DND-41 (cell line): Measurements from ENCODE around the gene MORN5.

Experiments
- ATAC-seq: fragments of 200-7000 bp; cut with Tn5 transposase; 3 replicates; pipeline ENCODE4 v1.9.1; 2021; ENCODE audit warnings: low read depth; ENCODE audit not compliant: insufficient read depth
- DNase-seq: peaks from one replicate; pipeline ENCODE4 v3.0.0-alpha.2; 2020
- H2AFZ ChIP-seq: 2 replicates; pipeline ENCODE4 v1.6.0; 2012; ENCODE audit warnings: low read depth, low read length
- H3K27ac ChIP-seq: 2 replicates; pipeline ENCODE4 v1.5.1; 2012; ENCODE audit warnings: low read length, inconsistent platforms
- H3K27me3 ChIP-seq: fragments of 200-600 bp; sonication (generic); 2 replicates; pipeline ENCODE4 v1.6.0; 2012; ENCODE audit warnings: low read length, mild to moderate bottlenecking, inconsistent platforms; ENCODE audit not compliant: insufficient read depth, poor library complexity
- H3K36me3 ChIP-seq: 2 replicates; pipeline ENCODE4 v1.5.1; 2012; ENCODE audit warnings: low read length, inconsistent platforms; ENCODE audit not compliant: insufficient read depth
- H3K4me1 ChIP-seq: 2 replicates; pipeline ENCODE4 v1.5.1; 2012; ENCODE audit warnings: mild to moderate bottlenecking, low read length; ENCODE audit not compliant: insufficient read depth
- H3K4me2 ChIP-seq: 2 replicates; pipeline ENCODE4 v1.6.0; 2012; ENCODE audit warnings: mild to moderate bottlenecking, moderate library complexity, low read length, inconsistent platforms; ENCODE audit not compliant: insufficient read depth
- H3K4me3 ChIP-seq, 2 experiments: fragments of 200-600 bp in 1 of 2; shearing (Covaris generic) in 1 of 2; 2 replicates each; pipeline ENCODE4 v1.5.1; 2012 to 2016; ENCODE audit warnings: inconsistent platforms in 2 of 2, low read length in 2 of 2, mild to moderate bottlenecking in 2 of 2, low read depth in 1 of 2, moderate library complexity in 1 of 2
- H3K79me2 ChIP-seq: 2 replicates; pipeline ENCODE4 v1.6.0; 2012; ENCODE audit warnings: low read length, inconsistent platforms; ENCODE audit not compliant: insufficient read depth
- H3K9ac ChIP-seq: 2 replicates; pipeline ENCODE4 v1.6.0; 2012; ENCODE audit warnings: low read depth, mild to moderate bottlenecking, inconsistent platforms, low read length, moderate library complexity
- H3K9me3 ChIP-seq: 2 replicates; pipeline ENCODE4 v1.5.1; 2012; ENCODE audit warnings: low read length, moderate library complexity, mild to moderate bottlenecking, inconsistent platforms; ENCODE audit not compliant: insufficient read depth, severe bottlenecking
- H4K20me1 ChIP-seq: 2 replicates; pipeline ENCODE4 v1.6.0; 2012; ENCODE audit warnings: low read length; ENCODE audit not compliant: insufficient read depth
- EZH2 ChIP-seq: IDR thresholded peaks from 3 replicates; pipeline ENCODE4 v1.6.1; 2012; ENCODE audit warnings: borderline replicate concordance, low read depth, mild to moderate bottlenecking, moderate library complexity, low read length, inconsistent platforms; ENCODE audit not compliant: severe bottlenecking
- TF ChIP-seq, protein P1 (sequence below): IDR thresholded peaks from 2 replicates; pipeline ENCODE4 v1.5.1; 2012; ENCODE audit warnings: borderline replicate concordance, low read length, moderate library complexity, mild to moderate bottlenecking; ENCODE audit not compliant: poor library complexity, severe bottlenecking; ENCODE audit errors: extremely low read depth

Gene MORN5

GRCh38 chr9:122159925-122160246 lies 178 bp downstream of the MORN5 start:
- ATAC-seq (no peak), DNase-seq (no peak)
- H3K4me1 ChIP-seq, result peaks cover 26% of the 10 kb centered on the region
- peaks cover 34% of the 10 kb centered on the region for H3K79me2 ChIP-seq
- peak overlapping the region; percentile 83; the same call in 1 of the 2 replicates for H3K9ac ChIP-seq
- peaks cover 5% of the 10 kb centered on the region for H3K9me3 ChIP-seq
- no peaks in the 10 kb centered on the region; the same call in 1 of the 2 replicates for H4K20me1 ChIP-seq
- no peaks in the 10 kb centered on the region for H3K27me3 ChIP-seq
- H3K4me2 ChIP-seq, result peak overlapping the region; percentile 83
- no peak overlapping the region for H3K27ac ChIP-seq
- no peaks in the 10 kb centered on the region for H3K36me3 ChIP-seq
- H3K4me3 ChIP-seq, result peak overlapping the region; percentile 51 to 79; a peak in 3 of 4 replicates
- H2AFZ ChIP-seq, result peak overlapping the region; percentile 88
- no peak for TF ChIP-seq EZH2
- TF ChIP-seq, protein P1, sequence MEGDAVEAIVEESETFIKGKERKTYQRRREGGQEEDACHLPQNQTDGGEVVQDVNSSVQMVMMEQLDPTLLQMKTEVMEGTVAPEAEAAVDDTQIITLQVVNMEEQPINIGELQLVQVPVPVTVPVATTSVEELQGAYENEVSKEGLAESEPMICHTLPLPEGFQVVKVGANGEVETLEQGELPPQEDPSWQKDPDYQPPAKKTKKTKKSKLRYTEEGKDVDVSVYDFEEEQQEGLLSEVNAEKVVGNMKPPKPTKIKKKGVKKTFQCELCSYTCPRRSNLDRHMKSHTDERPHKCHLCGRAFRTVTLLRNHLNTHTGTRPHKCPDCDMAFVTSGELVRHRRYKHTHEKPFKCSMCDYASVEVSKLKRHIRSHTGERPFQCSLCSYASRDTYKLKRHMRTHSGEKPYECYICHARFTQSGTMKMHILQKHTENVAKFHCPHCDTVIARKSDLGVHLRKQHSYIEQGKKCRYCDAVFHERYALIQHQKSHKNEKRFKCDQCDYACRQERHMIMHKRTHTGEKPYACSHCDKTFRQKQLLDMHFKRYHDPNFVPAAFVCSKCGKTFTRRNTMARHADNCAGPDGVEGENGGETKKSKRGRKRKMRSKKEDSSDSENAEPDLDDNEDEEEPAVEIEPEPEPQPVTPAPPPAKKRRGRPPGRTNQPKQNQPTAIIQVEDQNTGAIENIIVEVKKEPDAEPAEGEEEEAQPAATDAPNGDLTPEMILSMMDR, result no peak

DNA sequence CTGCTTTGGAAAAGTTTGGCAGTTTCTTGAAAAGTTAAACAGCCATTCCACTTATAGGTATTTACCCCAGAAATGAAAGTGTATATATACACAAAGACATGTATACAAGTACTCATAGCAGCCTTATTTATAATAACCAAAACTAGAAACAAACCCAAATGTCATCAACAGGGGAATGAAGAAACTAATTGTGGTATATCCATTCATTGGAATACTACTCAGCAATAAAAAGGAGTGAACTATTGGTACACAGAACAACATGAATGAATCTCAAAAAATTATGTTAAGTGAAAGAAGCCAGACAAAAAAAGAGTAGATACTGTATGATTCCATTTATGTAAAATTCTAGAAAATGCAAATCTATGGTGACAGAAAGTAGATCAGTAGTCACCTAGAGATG lies 2.7 kb downstream of the MORN5 start:
- no peak overlapping the region for H3K4me2 ChIP-seq
- no peaks in the 10 kb centered on the region for H4K20me1 ChIP-seq
- H3K27me3 ChIP-seq, result no peaks in the 10 kb centered on the region

DNA sequence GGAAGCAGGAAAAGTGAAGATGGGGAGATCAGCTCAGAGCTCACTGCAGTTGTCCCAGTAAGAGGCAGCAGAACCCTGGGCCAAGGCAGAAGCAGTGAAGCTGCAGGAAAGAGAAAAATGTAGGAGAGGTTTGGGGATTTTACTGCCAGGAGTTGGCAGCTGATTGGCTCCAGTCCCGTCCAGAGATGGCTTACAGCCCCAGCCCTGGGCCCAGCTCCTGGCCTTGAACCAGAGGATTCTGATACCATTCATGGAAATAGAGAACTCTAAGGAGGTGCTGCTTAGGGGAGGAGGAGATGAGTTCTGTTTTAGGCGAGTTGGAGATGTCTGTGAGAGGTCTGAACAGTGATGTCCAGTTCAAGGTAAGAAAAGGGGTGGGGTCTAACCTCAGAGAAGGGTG lies 4.6 kb downstream of the MORN5 start:
- Histone ChIP-seq H3K79me2 (peaks cover 3% of the 10 kb centered on the region), H3K4me1 (peaks cover 8% of the 10 kb centered on the region), H3K4me2 (no peak overlapping the region), H3K4me3 (no peak overlapping the region), H4K20me1 (no peaks in the 10 kb centered on the region), H3K27ac (no peak overlapping the region), H3K9ac (no peak overlapping the region), H3K27me3 (peaks cover 4% of the 10 kb centered on the region), H2AFZ (no peak overlapping the region), H3K9me3 (peaks cover 5% of the 10 kb centered on the region), H3K36me3 (no peaks in the 10 kb centered on the region)
- ATAC-seq (no peak), DNase-seq (no peak)
- TF ChIP-seq EZH2, result no peak
- TF ChIP-seq, protein P1, result no peak

More for the DNA sequence above, 2.7 kb downstream of the MORN5 start:
- DNase-seq (no peak), ATAC-seq (no peak)
- Histone ChIP-seq H3K4me3 (no peak overlapping the region), H3K4me1 (peaks cover 21% of the 10 kb centered on the region), H3K27ac (no peak overlapping the region), H3K36me3 (no peaks in the 10 kb centered on the region), H3K9ac (no peak overlapping the region), H3K9me3 (peaks cover 5% of the 10 kb centered on the region), H3K79me2 (peaks cover 17% of the 10 kb centered on the region), H2AFZ (no peak overlapping the region)
- no peak for TF ChIP-seq EZH2

- Histone ChIP-seq H4K20me1 (no peaks in the 10 kb centered on the region), H3K9me3 (no peaks in the 10 kb centered on the region), H3K27ac (no peak overlapping the region), H3K36me3 (no peaks in the 10 kb centered on the region), H3K27me3 (peaks cover 19% of the 10 kb centered on the region), H3K9ac (no peak overlapping the region), H3K4me3 (no peak overlapping the region), H3K4me1 (no peaks in the 10 kb centered on the region), H2AFZ (no peak overlapping the region), H3K79me2 (no peaks in the 10 kb centered on the region), H3K4me2 (no peak overlapping the region)
- ATAC-seq (no peak), DNase-seq (no peak)
- TF ChIP-seq, protein P1, result no peak
- TF ChIP-seq EZH2, result no peak
These were observed 8.6 kb downstream of the MORN5 start for GRCh38 chr9:122168356-122168755.
